Fibroblast of pulmonary artery (primary cell): ENCODE results near the gene CADPS.
A peak's percentile ranks its signal among the peaks of the same experiment; 100 is the strongest.

Experiments used
- DNase-seq: peaks from one replicate; pipeline ENCODE4 v3.0.0-alpha.2; 2010; ENCODE audit warnings: low read depth
- H3K4me3 ChIP-seq: replicated peaks from 2 replicates; pipeline ENCODE4 v1.5.1; 2011; ENCODE audit warnings: low read depth, mild to moderate bottlenecking, control low read depth, low read length, moderate library complexity
- TF ChIP-seq, protein P1 (sequence below): IDR thresholded peaks from 2 replicates; pipeline ENCODE4 v1.5.1; 2011; ENCODE audit warnings: mild to moderate bottlenecking, control low read depth, low read length, inconsistent platforms; ENCODE audit errors: missing control alignments

Gene CADPS

GRCh38 chr3:62665627-62666437 is 209.4 kb downstream of the CADPS start:
- H3K4me3 ChIP-seq = no peak overlapping the region
- TF ChIP-seq, protein P1, sequence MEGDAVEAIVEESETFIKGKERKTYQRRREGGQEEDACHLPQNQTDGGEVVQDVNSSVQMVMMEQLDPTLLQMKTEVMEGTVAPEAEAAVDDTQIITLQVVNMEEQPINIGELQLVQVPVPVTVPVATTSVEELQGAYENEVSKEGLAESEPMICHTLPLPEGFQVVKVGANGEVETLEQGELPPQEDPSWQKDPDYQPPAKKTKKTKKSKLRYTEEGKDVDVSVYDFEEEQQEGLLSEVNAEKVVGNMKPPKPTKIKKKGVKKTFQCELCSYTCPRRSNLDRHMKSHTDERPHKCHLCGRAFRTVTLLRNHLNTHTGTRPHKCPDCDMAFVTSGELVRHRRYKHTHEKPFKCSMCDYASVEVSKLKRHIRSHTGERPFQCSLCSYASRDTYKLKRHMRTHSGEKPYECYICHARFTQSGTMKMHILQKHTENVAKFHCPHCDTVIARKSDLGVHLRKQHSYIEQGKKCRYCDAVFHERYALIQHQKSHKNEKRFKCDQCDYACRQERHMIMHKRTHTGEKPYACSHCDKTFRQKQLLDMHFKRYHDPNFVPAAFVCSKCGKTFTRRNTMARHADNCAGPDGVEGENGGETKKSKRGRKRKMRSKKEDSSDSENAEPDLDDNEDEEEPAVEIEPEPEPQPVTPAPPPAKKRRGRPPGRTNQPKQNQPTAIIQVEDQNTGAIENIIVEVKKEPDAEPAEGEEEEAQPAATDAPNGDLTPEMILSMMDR = peak; percentile 62
- DNase-seq = peak; percentile 58

DNA sequence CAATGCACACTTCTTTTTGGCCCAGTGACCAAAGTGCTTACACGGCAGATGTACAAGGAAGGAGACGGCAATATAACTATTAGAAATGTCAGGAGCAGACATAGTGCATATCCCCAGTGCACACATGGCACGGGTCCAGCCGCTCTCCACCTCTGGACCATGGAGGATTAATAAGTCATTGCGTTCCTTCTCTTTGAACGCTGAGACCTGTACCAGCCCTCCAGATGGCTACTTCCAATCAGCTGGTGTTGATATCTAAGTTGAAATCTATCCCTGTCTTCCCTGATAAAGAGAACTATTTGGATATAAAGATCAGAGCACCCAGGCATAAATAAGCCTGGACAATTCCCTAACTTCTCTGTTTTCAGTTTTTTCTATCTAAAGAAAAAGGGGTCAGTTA is 212.5 kb downstream of the CADPS start:
- no peak overlapping the region for H3K4me3 ChIP-seq
- TF ChIP-seq, protein P1 = no peak
- DNase-seq = no peak

- TF ChIP-seq, protein P1 = no peak
- no peak overlapping the region for H3K4me3 ChIP-seq
- DNase-seq = no peak
Measured at GRCh38 chr3:62659660-62660059, 215.6 kb downstream of the CADPS start.

GRCh38 chr3:62655691-62656063 is 219.5 kb downstream of the CADPS start:
- no peak overlapping the region for H3K4me3 ChIP-seq
- no peak for DNase-seq
- TF ChIP-seq, protein P1 = no peak

- no peak overlapping the region for H3K4me3 ChIP-seq
- no peak for DNase-seq
- TF ChIP-seq, protein P1 = no peak
Measured at GRCh38 chr3:62655056-62655690, 220.0 kb downstream of the CADPS start.

DNA sequence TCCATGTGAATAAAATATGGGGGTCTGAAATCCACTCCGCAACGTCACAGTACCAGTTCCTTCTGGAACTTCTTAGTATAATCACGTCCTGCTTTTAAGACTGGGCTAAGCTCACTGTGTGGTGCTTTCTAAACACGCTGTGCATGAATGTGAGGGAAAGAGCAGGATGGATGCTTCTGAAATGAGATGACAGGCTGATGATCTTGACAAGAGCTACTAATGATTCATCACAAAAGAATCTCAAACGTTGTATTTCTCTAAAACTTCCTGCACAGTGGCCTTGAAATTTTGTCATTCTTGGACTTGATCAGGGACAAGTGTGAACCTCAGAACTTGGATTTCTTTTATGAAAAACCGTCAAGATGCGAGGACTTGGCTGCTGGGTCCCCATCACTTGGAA is 221.4 kb downstream of the CADPS start:
- H3K4me3 ChIP-seq = no peak overlapping the region
- TF ChIP-seq, protein P1 = no peak
- no peak for DNase-seq
